Measurements from ENCODE around the gene SDCCAG8. TPM values are rescaled to one million over a fixed set of nuclear protein-coding genes. Genes with fewer than 3 reads are reported as not detected.

Gene SDCCAG8
- total RNA-seq, 1 experiment from 2014 or later, result 10.0 TPM

- no peak overlapping the region; a peak in 2 of 7 replicates for H3K27ac Mint-ChIP-seq
- no peaks in the 10 kb centered on the region for H3K23me2 ChIP-seq (ENCODE audit: insufficient read length, low read depth, low read length, poor library complexity, severe bottlenecking)
Measured at GRCh38 chr1:243525085-243525487, 269.2 kb downstream of the SDCCAG8 start.

More at GRCh38 chr1:243525085-243525487, 269.2 kb downstream of the SDCCAG8 start:
- Histone ChIP-seq H4K5ac (ENCODE audit: insufficient read length, low read depth, low read length) (no peak overlapping the region), H4K91ac (ENCODE audit: insufficient read length, low read depth, low read length) (no peak overlapping the region), H3K56ac (ENCODE audit: insufficient read length, low read depth, low read length) (no peak overlapping the region), H3K79me2 (ENCODE audit: insufficient read depth, low read length) (no peaks in the 10 kb centered on the region), H2BK12ac (ENCODE audit: insufficient read length, low read depth, low read length) (no peak overlapping the region), H4K20me1 (ENCODE audit: control insufficient read depth, insufficient read depth, insufficient read length) (no peaks in the 10 kb centered on the region), H2BK20ac (ENCODE audit: low read depth, low read length, poor library complexity, severe bottlenecking) (no peak overlapping the region), H2BK5ac (ENCODE audit: insufficient read length, low read length) (no peak overlapping the region), H3K4me2 (ENCODE audit: insufficient read depth, insufficient read length, low read length) (no peak overlapping the region), H3K4ac (ENCODE audit: low read depth, low read length) (no peak overlapping the region), H3K27me3 (ENCODE audit: insufficient read depth, low read length) (no peaks in the 10 kb centered on the region), H2AK5ac (ENCODE audit: insufficient read length, low read length) (no peak overlapping the region), H3K4me1 (ENCODE audit: insufficient read depth, low read length) (no peaks in the 10 kb centered on the region; the same call in 1 of the 2 replicates), H3T11ph (ENCODE audit: low read length) (no peak overlapping the region), H4K8ac (replicated peaks; ENCODE audit: insufficient read length, low read depth, low read length) (no peak overlapping the region), H3K14ac (ENCODE audit: insufficient read depth, low read length) (no peak overlapping the region), H3K23ac (ENCODE audit: insufficient read length, low read depth, low read length) (no peak overlapping the region), H2AFZ (ENCODE audit: low read length) (no peak overlapping the region), H3K9ac (ENCODE audit: extremely low read depth, insufficient read length, low read length) (no peak overlapping the region), H3K79me1 (ENCODE audit: insufficient read depth, low read depth, low read length, poor library complexity, severe bottlenecking) (no peaks in the 10 kb centered on the region), H2BK120ac (ENCODE audit: low read depth, low read length, poor library complexity, severe bottlenecking) (no peak overlapping the region), H3K18ac (ENCODE audit: insufficient read length, low read depth, low read length) (no peak overlapping the region), H3K27ac (ENCODE audit: insufficient read length, low read depth, low read length) (no peak overlapping the region), H2BK15ac (ENCODE audit: low read depth, low read length) (no peak overlapping the region), H3K9me3 (ENCODE audit: control insufficient read depth, low read depth, low read length) (no peaks in the 10 kb centered on the region)
- Mint-ChIP-seq H3K4me1 (peaks cover 7 to 13% of the 10 kb centered on the region in 2 experiments; a peak in 3 of 4 replicates), H3K9me3 (peaks cover 2 to 3% of the 10 kb centered on the region in 2 experiments; a peak in 3 of 5 replicates), H3K27me3 (ENCODE audit: low read depth) (no peaks in the 10 kb centered on the region), H3K4me3 (no peak overlapping the region), H3K36me3 (ENCODE audit: insufficient read depth in 1 of 3, low read depth in 3 of 3) (peaks cover 1 to 4% (median 4%) of the 10 kb centered on the region in 3 experiments; a peak in 4 of 7 replicates)
- TF ChIP-seq CTCF (conservative IDR thresholded peaks at IDR 0.05), result no peak
- no CpG with 5 or more reads among the region's 2 CpGs for WGBS (ENCODE audit: extremely low coverage, insufficient read length, low lambda C conversion rate)
- DNase-seq, result no peak
